ENCODE measurements around the gene LRP8.

DNA sequence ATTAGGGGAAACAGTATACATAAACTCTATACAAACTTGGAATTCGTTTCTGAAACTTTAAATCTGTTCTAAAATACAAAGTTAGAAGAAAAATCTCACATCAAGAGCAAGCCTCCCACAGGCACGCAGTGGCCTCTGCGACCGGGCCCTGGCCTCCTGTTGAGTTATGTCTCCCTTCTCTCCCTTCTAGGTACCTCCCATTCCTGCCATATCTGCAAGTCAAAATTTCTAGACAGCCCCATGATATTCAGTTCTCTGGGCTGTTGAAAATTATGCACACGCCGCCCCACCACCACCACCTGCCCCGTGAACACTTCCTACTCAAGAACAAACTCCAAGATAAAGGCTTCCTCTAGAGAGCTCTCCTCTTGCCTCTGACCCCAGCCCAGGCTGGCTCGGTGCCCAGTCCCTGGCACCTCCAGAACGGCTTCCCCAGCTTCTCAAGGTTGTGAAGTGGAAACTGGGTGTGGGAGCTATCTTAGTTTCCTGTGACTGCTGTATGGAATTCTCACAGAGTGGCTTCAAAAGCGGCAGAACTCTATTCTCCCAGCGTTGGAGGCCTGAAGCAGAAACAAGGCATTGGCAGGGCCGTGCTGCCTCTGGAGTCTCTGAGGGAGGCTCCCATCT, 37.7 kb upstream of the LRP8 start:
- TF ChIP-seq, protein P1, sequence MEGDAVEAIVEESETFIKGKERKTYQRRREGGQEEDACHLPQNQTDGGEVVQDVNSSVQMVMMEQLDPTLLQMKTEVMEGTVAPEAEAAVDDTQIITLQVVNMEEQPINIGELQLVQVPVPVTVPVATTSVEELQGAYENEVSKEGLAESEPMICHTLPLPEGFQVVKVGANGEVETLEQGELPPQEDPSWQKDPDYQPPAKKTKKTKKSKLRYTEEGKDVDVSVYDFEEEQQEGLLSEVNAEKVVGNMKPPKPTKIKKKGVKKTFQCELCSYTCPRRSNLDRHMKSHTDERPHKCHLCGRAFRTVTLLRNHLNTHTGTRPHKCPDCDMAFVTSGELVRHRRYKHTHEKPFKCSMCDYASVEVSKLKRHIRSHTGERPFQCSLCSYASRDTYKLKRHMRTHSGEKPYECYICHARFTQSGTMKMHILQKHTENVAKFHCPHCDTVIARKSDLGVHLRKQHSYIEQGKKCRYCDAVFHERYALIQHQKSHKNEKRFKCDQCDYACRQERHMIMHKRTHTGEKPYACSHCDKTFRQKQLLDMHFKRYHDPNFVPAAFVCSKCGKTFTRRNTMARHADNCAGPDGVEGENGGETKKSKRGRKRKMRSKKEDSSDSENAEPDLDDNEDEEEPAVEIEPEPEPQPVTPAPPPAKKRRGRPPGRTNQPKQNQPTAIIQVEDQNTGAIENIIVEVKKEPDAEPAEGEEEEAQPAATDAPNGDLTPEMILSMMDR (IDR thresholded peaks at IDR 0.05; ENCODE audit: extremely low read depth in 1 of 2, insufficient read depth in 1 of 2, low read depth in 1 of 2, low read length in 2 of 2): no peak
- TF ChIP-seq POLR2A (IDR thresholded peaks at IDR 0.05; ENCODE audit: low read depth, low read length) (no peak), MYC (IDR thresholded peaks at IDR 0.05; ENCODE audit: low read depth, low read length) (no peak), POLR2AphosphoS5 (IDR thresholded peaks at IDR 0.05; ENCODE audit: insufficient read depth, low read depth, low read length) (no peak)
